B cell (primary cell): ENCODE measurements around the gene TTC6. TPM values are rescaled to one million over a fixed set of nuclear protein-coding genes. Genes with fewer than 3 reads are reported as not detected.

Experiments
- ATAC-seq: fragments of 200-7000 bp; cut with Tn5 transposase; one replicate; pipeline ENCODE4 v1.10.0; 2021; ENCODE audit warnings: low read depth, mild to moderate bottlenecking, moderate number of reproducible peaks, moderate library complexity
- CTCF ChIA-PET: fragments of 350-600 bp; sonication (Branson Sonifier 250); formaldehyde crosslinking; loops from one replicate; lab custom pipeline; 2021; ENCODE audit warnings: antibody characterized with exemption, inconsistent platforms; lab: Charles Lee
- POLR2A ChIA-PET: fragments of 350-600 bp; sonication (Branson Sonifier 250); formaldehyde crosslinking; loops from one replicate; lab custom pipeline; 2021; ENCODE audit warnings: antibody characterized with exemption; lab: Charles Lee
- DNase-seq: peaks from one replicate; pipeline ENCODE4 v3.0.0; 2013
- H2AFZ ChIP-seq: 2 replicates; pipeline ENCODE4 v1.6.1; 2012; ENCODE audit warnings: mild to moderate bottlenecking, low read depth, low read length; ENCODE audit not compliant: insufficient read depth, poor library complexity, severe bottlenecking
- H3K27ac ChIP-seq, 2 donors: 1 replicate in 1 of 2; 2 replicates in 1 of 2; pipeline ENCODE4 v1.5.1; 2012 to 2013; ENCODE audit warnings: low read length in 2 of 2, mild to moderate bottlenecking in 2 of 2, moderate library complexity in 1 of 2
- H3K27me3 ChIP-seq, 4 experiments: fragments of 200-600 bp in 1 of 4; sonication (generic) in 1 of 4; replicated peaks in 1 of 4; 1 replicate in 2 of 4; 2 replicates in 2 of 4; pipeline versions ENCODE4 v1.6.1 to v1.7.0; 2013 to 2016; ENCODE audit warnings: low read length in 3 of 4, mild to moderate bottlenecking in 2 of 4, mixed read lengths in 1 of 4, moderate library complexity in 1 of 4; ENCODE audit not compliant: insufficient read depth in 4 of 4, control insufficient read depth in 3 of 4; ENCODE audit errors: control extremely low read depth in 1 of 4
- H3K36me3 ChIP-seq, 2 experiments: replicated peaks in 1 of 2; 1 replicate in 1 of 2; 2 replicates in 1 of 2; pipeline versions ENCODE4 v1.6.1 to v1.7.1; 2013; ENCODE audit warnings: low read length in 1 of 2; ENCODE audit not compliant: insufficient read depth in 2 of 2, control insufficient read depth in 1 of 2; ENCODE audit errors: control extremely low read depth in 1 of 2, extremely low read depth in 1 of 2
- H3K4me1 ChIP-seq, 2 donors: fragments of 200-600 bp in 1 of 2; sonication (generic) in 1 of 2; 1 replicate in 1 of 2; 2 replicates in 1 of 2; pipeline versions ENCODE4 v1.5.1 to v1.6.1; 2013 to 2017; ENCODE audit warnings: low read length in 2 of 2; ENCODE audit not compliant: control insufficient read depth in 2 of 2, insufficient read depth in 2 of 2
- H3K4me2 ChIP-seq: replicated peaks from 2 replicates; pipeline ENCODE3; 2012; ENCODE audit warnings: mild to moderate bottlenecking, low read depth, low read length; ENCODE audit not compliant: poor library complexity, severe bottlenecking
- H3K4me3 ChIP-seq, 5 experiments: fragments of 200-600 bp in 1 of 5; sonication (generic) in 1 of 5; 1 replicate in 3 of 5; 2 replicates in 2 of 5; pipeline versions ENCODE4 v1.5.1 to v1.7.0; 2011 to 2016; ENCODE audit warnings: low read length in 4 of 5, mild to moderate bottlenecking in 4 of 5, low read depth in 2 of 5, control low read depth in 1 of 5, moderate library complexity in 1 of 5; ENCODE audit not compliant: insufficient read depth in 1 of 5; ENCODE audit errors: control extremely low read depth in 1 of 5, extremely low read depth in 1 of 5
- H3K79me2 ChIP-seq: fragments of 200-600 bp; sonication (generic); one replicate; pipeline ENCODE4 v1.6.0; 2016; ENCODE audit warnings: low read length; ENCODE audit not compliant: control insufficient read depth, insufficient read depth
- H3K9ac ChIP-seq: fragments of 200-600 bp; sonication (generic); 2 replicates; pipeline ENCODE4 v1.6.1; 2017; ENCODE audit warnings: mild to moderate bottlenecking, low read length, moderate library complexity
- H3K9me3 ChIP-seq, 3 donors: one replicate each; pipeline versions ENCODE4 v1.6.1 to v1.7.1; 2013; ENCODE audit warnings: low read length in 2 of 3; ENCODE audit not compliant: control insufficient read depth in 2 of 3, insufficient read depth in 1 of 3; ENCODE audit errors: control extremely low read depth in 1 of 3
- H4K20me1 ChIP-seq: 2 replicates; pipeline ENCODE4 v1.6.0; 2012; ENCODE audit warnings: mild to moderate bottlenecking, low read length; ENCODE audit not compliant: insufficient read depth, control insufficient read depth, poor library complexity, severe bottlenecking
- H3K27ac Mint-ChIP-seq: one replicate; pipeline ENCODE4 v1.8.0; 2021; ENCODE audit warnings: mixed read lengths
- H3K27me3 Mint-ChIP-seq: one replicate; pipeline ENCODE4 v1.8.0; 2021; ENCODE audit warnings: mixed read lengths
- H3K4me1 Mint-ChIP-seq: one replicate; pipeline ENCODE4 v1.8.0; 2021; ENCODE audit warnings: mixed read lengths
- H3K4me3 Mint-ChIP-seq: one replicate; pipeline ENCODE4 v1.8.0; 2021; ENCODE audit warnings: mixed read lengths
- H3K9me3 Mint-ChIP-seq: one replicate; pipeline ENCODE4 v1.8.0; 2022; ENCODE audit warnings: mixed read lengths; ENCODE audit not compliant: insufficient read depth
- CTCF ChIP-seq: fragments of 200-600 bp; IDR thresholded peaks from one replicate; pipeline ENCODE4 v1.8.0; 2022; ENCODE audit warnings: antibody characterized with exemption, mild to moderate bottlenecking
- EZH2 ChIP-seq: IDR thresholded peaks from 2 replicates; pipeline ENCODE4 v1.6.1; 2012; ENCODE audit warnings: borderline replicate concordance, low read depth, mild to moderate bottlenecking, moderate library complexity, low read length; ENCODE audit not compliant: insufficient read depth, poor library complexity, severe bottlenecking
- WGBS: methylation state at CpG from one replicate; pipeline ENCODE4 v1.1.5; 2013; ENCODE audit warnings: missing lambda C conversion rate; ENCODE audit not compliant: insufficient coverage; 5-methylcytosine and 5-hydroxymethylcytosine counted together
- intact Hi-C: fragments of 100-400 bp; cut with micrococcal nuclease; formaldehyde crosslinking; loops from one replicate; pipeline ENCODE4 v1.10.0; 2022
- polyA plus RNA-seq: library from polyadenylated mRNA; depleted of rRNA; stranded (reverse); fragments of >200 nt; gene quantifications from 2 replicates; pipeline ENCODE4 v1.2.3, GENCODE V29; 2012
- total RNA-seq, 2 donors: library from RNA; stranded (reverse); fragments of 120-200 nt in 1 of 2; gene quantifications; 1 replicate in 1 of 2; 2 replicates in 1 of 2; pipeline versions ENCODE4 v1.2.3 to v1.2.4, GENCODE V29; 2013 to 2022

Gene TTC6
- total and polyA plus RNA-seq, 2 donors (not counting 1 experiment from before 2014, with no cell fraction given): not detected

GRCh38 chr14:37571391-37571790, 24.0 kb upstream of the TTC6 start:
- 100% methylated on average over 2 of the region's 4 CpGs for WGBS
- ChIA-PET POLR2A (no interaction called here), CTCF (interaction anchor here (0.6 kb wide), 1 partner anchor 424 kb away, joined by 4 read pairs; no protein-coding TSS in a partner anchor)
- Histone ChIP-seq H3K79me2 (no peaks in the 10 kb centered on the region), H2AFZ (no peak overlapping the region), H3K36me3 (no peaks in the 10 kb centered on the region), H3K4me1 (no peaks in the 10 kb centered on the region), H3K4me2 (no peak overlapping the region), H3K27me3 (no peaks in the 10 kb centered on the region), H3K4me3 (no peak overlapping the region), H4K20me1 (no peaks in the 10 kb centered on the region), H3K27ac (no peak overlapping the region), H3K9ac (no peak overlapping the region), H3K9me3 (no peaks in the 10 kb centered on the region)
- Mint-ChIP-seq H3K4me1 (no peaks in the 10 kb centered on the region), H3K27me3 (no peaks in the 10 kb centered on the region), H3K4me3 (no peak overlapping the region), H3K27ac (no peak overlapping the region), H3K9me3 (peaks cover 2% of the 10 kb centered on the region)
- no peak for TF ChIP-seq EZH2
- TF ChIP-seq CTCF: no peak
- no peak for ATAC-seq
- intact Hi-C loops: no loop called here
- DNase-seq: no peak

- WGBS: 60% methylated on average over 2 of the region's 2 CpGs
- POLR2A ChIA-PET: no interaction called here
- intact Hi-C loops: no loop called here
Measured at GRCh38 chr14:37573356-37573755, 22.1 kb upstream of the TTC6 start.

More at GRCh38 chr14:37573356-37573755, 22.1 kb upstream of the TTC6 start:
- Histone ChIP-seq H4K20me1 (no peaks in the 10 kb centered on the region), H2AFZ (no peak overlapping the region), H3K9ac (no peak overlapping the region), H3K36me3 (no peaks in the 10 kb centered on the region), H3K4me3 (no peak overlapping the region), H3K27me3 (no peaks in the 10 kb centered on the region), H3K9me3 (no peaks in the 10 kb centered on the region), H3K27ac (no peak overlapping the region), H3K4me1 (no peaks in the 10 kb centered on the region), H3K4me2 (no peak overlapping the region), H3K79me2 (no peaks in the 10 kb centered on the region)
- Mint-ChIP-seq H3K9me3 (peaks cover 2% of the 10 kb centered on the region), H3K4me3 (no peak overlapping the region), H3K27ac (no peak overlapping the region), H3K27me3 (peaks cover 5% of the 10 kb centered on the region), H3K4me1 (no peaks in the 10 kb centered on the region)
- ATAC-seq: no peak
- no peak for DNase-seq
- no peak for TF ChIP-seq EZH2
- no peak for TF ChIP-seq CTCF
- CTCF ChIA-PET: no interaction called here
